Measurements from ENCODE around the gene CALCR.

Gene CALCR

DNA sequence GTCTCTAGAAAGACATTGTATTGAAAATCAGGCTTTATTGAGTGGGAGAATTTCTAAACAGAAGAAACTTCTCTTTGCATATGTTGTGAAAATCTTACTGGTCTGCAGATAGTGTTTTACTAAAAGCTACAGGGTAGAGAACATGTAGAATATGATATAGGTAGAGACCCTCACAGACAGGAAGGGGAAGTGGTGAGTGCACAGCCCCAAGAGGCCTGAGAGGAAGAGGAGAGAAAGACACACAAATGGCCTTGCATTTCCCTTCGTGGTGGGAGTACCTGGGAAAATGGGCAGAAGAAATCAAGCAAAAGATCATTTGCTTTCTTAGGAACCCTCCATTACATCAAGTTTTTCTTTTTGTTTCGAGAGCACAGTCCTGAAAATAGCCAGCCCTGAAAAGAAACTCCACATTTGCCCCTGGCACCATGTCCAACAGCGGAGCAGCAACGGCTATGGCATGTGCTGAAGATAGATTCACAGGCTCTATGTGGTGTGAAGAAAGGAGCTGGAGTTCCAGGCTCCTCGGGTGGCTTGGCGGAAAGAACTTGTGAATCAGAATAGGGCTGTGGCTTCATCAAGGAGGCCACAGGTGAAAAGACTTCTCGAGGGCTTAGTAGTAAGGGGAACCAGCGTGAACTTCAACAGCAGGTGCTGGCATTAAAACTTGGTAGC lies 143.5 kb downstream of the CALCR start:
- TF ChIP-seq TAF1 (IDR thresholded peaks at IDR 0.05; ENCODE audit: borderline replicate concordance, low read depth, low read length) (no peak), POLR2AphosphoS5 (IDR thresholded peaks at IDR 0.05; ENCODE audit: low read depth, low read length) (no peak), POLR2A (IDR thresholded peaks at IDR 0.05; ENCODE audit: low read depth, low read length) (no peak)
- DNase-seq (ENCODE audit: insufficient read length) (no peak), FAIRE-seq (no peak)

DNA sequence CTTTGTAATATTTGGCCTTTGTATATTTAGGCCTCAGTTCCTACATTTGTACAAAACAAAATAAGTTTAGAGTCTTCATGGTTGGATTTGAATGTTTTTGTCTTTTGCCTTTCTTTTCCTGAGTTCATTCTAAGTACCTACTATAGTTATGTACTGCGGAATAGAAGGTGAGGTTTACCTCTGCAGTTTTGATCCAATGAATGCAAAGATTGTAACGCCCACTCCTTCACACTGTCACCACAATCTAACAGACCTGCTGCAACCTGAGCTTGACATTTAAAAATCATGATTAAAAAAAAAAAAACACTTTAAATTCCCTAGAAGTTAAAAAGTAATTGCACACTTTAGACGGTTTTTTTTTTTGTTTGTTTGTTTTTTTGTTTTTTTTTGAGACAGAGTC lies 145.0 kb downstream of the CALCR start:
- TF ChIP-seq POLR2AphosphoS5 (IDR thresholded peaks at IDR 0.05; ENCODE audit: low read depth, low read length) (no peak), TAF1 (IDR thresholded peaks at IDR 0.05; ENCODE audit: borderline replicate concordance, low read depth, low read length) (no peak), POLR2A (IDR thresholded peaks at IDR 0.05; ENCODE audit: low read depth, low read length) (no peak)
- DNase-seq (ENCODE audit: insufficient read length): no peak
- no peak for FAIRE-seq

DNA sequence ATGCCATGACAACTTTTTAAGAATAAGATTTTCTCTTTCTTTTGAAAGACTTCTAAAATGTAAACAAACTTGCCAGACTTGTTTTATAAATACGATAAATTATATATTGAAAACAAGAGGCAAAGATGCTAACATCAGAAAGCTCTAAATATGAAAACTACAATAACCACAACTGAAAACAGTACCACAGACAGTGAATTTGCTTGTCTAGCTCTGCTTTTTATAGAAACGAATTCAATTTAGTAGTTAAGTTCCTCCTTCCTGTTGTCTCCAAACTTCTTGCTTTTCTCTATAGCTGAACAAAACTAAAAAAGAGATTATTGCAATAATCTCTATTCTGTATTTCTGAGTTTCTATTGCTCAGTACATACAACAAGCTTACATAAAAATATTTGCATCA lies 147.4 kb downstream of the CALCR start:
- TF ChIP-seq POLR2AphosphoS5 (IDR thresholded peaks at IDR 0.05; ENCODE audit: low read depth, low read length): no peak
- TF ChIP-seq TAF1 (IDR thresholded peaks at IDR 0.05; ENCODE audit: borderline replicate concordance, low read depth, low read length): no peak
- no peak for TF ChIP-seq POLR2A (IDR thresholded peaks at IDR 0.05; ENCODE audit: low read depth, low read length)
- FAIRE-seq: no peak
- no peak for DNase-seq (ENCODE audit: insufficient read length)

DNA sequence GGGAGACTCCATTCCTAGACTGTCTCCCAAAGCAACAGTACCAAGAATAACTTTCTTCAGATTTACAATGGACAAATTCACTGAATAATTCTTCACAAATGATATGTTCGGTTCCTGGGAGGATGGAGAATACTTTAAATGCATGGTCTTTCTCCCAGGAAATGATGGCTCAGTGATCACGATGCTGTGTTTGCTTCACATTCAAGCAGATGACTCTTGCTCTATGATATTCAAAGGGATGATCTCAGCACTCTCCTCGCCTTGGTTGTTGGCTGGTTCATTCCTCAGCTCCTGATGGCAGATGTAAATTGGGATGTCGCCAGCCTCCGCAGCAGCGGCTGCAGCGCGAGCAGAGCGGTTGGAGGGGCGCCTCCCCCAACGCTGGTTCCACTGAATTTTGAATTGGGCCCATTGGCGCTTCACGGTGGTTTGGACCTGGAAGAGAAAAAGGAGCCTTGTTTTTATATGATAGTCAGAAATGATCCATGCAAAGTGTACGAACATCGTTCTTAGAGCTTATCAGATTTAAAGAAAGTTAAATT lies 148.3 kb downstream of the CALCR start:
- no peak for DNase-seq (ENCODE audit: insufficient read length)
- TF ChIP-seq TAF1 (IDR thresholded peaks at IDR 0.05; ENCODE audit: borderline replicate concordance, low read depth, low read length) (no peak), POLR2AphosphoS5 (IDR thresholded peaks at IDR 0.05; ENCODE audit: low read depth, low read length) (no peak), POLR2A (IDR thresholded peaks at IDR 0.05; ENCODE audit: low read depth, low read length) (no peak)
- no peak for FAIRE-seq

DNA sequence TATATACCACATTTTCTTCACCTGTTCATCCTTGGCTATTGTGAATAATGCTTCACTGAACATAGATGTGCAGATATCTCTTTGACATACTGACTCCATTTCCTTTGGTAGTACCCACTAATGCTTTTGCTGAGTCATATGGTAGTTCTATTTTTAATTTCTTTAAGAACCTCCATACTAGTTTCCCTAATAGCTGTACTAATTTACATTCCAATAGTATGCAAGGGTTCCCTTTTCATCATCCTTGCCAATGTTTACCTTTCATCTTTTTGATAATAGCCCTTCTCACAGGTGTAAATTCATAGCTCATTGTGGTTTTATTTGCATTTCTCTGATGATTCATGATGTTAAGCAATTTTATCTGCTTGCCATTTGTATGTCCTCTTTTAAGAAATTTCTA lies 159.9 kb downstream of the CALCR start:
- FAIRE-seq: no peak
- no peak for DNase-seq (ENCODE audit: insufficient read length)
- no peak for TF ChIP-seq POLR2AphosphoS5 (IDR thresholded peaks at IDR 0.05; ENCODE audit: low read depth, low read length)
- no peak for TF ChIP-seq TAF1 (IDR thresholded peaks at IDR 0.05; ENCODE audit: borderline replicate concordance, low read depth, low read length)
- TF ChIP-seq POLR2A (IDR thresholded peaks at IDR 0.05; ENCODE audit: low read depth, low read length): no peak

DNA sequence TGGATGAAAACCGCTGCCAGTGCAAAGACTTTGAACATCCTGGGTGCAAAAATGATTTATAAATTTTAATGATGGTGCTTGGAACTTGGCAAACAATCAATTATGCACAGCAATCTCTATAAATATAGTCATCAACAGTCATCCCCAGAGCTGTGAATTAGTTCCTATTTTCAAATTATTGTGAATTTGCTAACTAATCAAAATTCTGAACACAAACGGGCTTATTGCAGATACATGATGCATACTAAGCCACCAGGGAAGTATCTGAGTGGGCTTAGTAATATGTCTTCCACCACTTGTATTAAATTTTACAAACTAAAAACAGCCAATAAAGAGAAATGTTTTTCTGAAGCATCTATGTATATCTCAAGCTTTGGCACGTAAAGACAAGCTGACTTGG lies 165.2 kb downstream of the CALCR start:
- FAIRE-seq: no peak
- no peak for DNase-seq (ENCODE audit: insufficient read length)
- no peak for TF ChIP-seq POLR2A (IDR thresholded peaks at IDR 0.05; ENCODE audit: low read depth, low read length)

DNA sequence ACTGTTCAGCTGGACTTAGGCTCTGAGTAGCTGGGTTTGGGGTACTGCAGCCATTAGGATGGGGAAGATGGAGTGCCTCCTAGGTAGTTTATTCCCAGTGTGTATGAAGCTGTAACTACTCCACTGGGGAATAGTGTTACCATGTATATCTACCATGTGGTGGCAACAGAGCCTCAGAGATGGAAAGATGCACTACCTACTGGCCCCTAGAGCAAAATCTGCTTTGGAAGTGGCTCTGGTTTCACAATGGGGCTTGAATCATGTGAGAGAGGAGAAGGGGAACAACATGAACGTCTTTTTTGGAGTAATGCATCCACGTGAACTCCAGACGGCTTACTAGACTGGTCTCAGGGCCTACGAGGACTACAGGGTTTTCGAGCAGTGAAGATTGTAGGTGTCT lies 167.3 kb downstream of the CALCR start:
- TF ChIP-seq POLR2AphosphoS5 (IDR thresholded peaks at IDR 0.05; ENCODE audit: low read depth, low read length) (no peak), TAF1 (IDR thresholded peaks at IDR 0.05; ENCODE audit: borderline replicate concordance, low read depth, low read length) (no peak), POLR2A (IDR thresholded peaks at IDR 0.05; ENCODE audit: low read depth, low read length) (no peak)
- FAIRE-seq: no peak
- no peak for DNase-seq (ENCODE audit: insufficient read length)

DNA sequence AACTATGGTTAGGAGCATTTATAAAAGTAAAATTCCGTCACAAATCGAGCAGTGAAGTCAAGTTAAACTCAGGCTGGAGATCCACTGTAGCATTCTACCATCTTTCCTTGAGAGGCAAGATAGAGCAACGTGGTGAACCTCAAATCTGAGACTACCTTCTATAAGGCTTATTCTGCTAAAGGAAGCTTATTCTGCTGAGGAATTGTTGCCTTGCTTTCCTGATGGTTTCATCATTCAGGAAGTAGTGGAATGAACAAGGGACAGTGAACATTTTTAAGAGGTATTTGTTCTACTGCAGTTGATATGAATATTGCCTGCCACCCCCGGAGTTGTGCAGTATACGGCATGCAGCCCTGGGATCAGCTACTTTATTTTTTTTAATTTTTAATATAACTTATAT lies 171.6 kb downstream of the CALCR start:
- DNase-seq (ENCODE audit: insufficient read length): no peak
- FAIRE-seq: no peak
- no peak for TF ChIP-seq POLR2AphosphoS5 (IDR thresholded peaks at IDR 0.05; ENCODE audit: low read depth, low read length)

DNA sequence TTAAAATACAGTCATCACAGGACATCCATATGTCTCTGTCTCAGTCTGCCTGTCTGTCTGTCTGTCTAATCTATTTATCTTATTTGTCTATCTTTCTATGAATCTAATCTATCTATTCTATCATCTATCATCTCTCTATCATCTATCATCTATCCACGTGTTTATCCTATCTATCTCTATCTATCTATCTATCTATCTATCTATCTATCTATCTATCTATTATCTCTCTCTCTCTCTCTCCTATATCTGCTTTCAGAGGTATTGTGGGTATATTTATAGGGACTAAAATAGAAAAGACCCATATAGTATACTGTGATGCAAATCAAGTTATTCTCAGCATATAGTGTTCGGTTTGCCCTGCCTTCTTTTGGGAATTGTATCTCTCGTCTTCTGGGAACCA lies 174.9 kb downstream of the CALCR start:
- DNase-seq (ENCODE audit: insufficient read length) (no peak), FAIRE-seq (no peak)
- TF ChIP-seq POLR2AphosphoS5 (IDR thresholded peaks at IDR 0.05; ENCODE audit: low read depth, low read length) (no peak), TAF1 (IDR thresholded peaks at IDR 0.05; ENCODE audit: borderline replicate concordance, low read depth, low read length) (no peak), POLR2A (IDR thresholded peaks at IDR 0.05; ENCODE audit: low read depth, low read length) (no peak)

DNA sequence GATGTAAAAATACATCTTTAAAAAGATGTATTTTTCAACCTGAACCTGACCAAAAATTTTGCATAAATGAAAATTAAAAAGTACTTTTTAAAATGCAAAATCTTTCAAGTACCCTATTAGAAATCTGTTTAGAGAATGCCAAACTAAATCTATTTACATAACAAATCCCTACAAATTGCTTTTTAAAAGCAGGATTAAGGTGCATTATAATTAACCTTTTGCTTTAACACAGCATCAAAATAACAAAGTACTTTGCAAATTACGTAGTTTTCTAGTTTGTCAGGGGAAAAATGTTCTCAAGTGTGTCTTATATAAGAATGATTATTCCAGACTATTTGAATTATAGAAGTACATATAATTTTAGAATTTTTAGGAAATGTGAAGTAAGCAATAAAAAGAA lies 181.5 kb downstream of the CALCR start:
- no peak for FAIRE-seq
- TF ChIP-seq POLR2AphosphoS5 (IDR thresholded peaks at IDR 0.05; ENCODE audit: low read depth, low read length): no peak
- no peak for TF ChIP-seq TAF1 (IDR thresholded peaks at IDR 0.05; ENCODE audit: borderline replicate concordance, low read depth, low read length)
- TF ChIP-seq POLR2A (IDR thresholded peaks at IDR 0.05; ENCODE audit: low read depth, low read length): no peak
- DNase-seq (ENCODE audit: insufficient read length): no peak

DNA sequence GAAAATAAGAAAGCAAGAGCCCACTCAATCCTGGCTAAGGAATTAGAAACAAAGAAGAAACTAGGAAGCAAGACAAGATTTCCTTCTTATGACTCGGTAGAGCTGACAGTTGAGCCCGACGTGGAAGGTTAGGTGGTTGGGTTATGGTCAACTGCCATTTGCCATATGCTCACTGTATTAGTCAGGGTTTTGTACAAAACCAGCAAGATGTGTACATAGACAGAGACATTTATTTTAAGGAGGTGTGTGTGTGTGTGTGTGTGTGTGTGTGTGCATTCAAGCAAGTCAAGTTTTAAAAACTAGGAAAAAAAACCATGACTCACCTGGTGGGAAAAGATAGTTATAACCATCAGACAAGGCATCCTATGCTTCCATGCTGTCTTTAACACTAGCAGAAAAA lies 183.9 kb downstream of the CALCR start:
- TF ChIP-seq POLR2AphosphoS5 (IDR thresholded peaks at IDR 0.05; ENCODE audit: low read depth, low read length) (no peak), POLR2A (IDR thresholded peaks at IDR 0.05; ENCODE audit: low read depth, low read length) (no peak), TAF1 (IDR thresholded peaks at IDR 0.05; ENCODE audit: borderline replicate concordance, low read depth, low read length) (no peak)
- peak; percentile 5 for FAIRE-seq
- no peak for DNase-seq (ENCODE audit: insufficient read length)

DNA sequence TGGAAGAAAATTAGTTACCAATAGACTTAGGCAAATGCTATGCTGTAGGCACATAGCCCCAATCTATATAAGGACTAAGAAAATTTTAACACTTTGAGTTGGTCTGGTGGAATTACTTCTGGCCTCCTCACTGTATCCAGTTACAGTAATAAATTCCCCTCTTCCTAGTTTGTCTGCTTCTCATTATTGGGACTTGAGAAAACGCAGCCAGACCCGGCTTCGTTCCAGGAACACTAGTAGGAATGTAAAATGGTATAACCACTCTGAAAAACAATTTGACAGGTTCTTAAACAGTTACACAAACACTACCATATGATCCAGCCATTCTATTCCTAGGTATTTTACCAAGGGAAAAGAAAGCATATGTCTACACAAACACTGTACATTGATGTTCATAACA lies 192.2 kb downstream of the CALCR start:
- FAIRE-seq: no peak
- TF ChIP-seq POLR2A (IDR thresholded peaks at IDR 0.05; ENCODE audit: low read depth, low read length) (no peak), TAF1 (IDR thresholded peaks at IDR 0.05; ENCODE audit: borderline replicate concordance, low read depth, low read length) (no peak), POLR2AphosphoS5 (IDR thresholded peaks at IDR 0.05; ENCODE audit: low read depth, low read length) (no peak)
- DNase-seq (ENCODE audit: insufficient read length): no peak
